Hematopoietic multipotent progenitor cell treated with erythropoietin and hydrocortisone succinate and interleukin-3 and kit ligand, for 4 days (in vitro differentiated cells): ENCODE results near the gene KRT7.
A peak's percentile ranks its signal among the peaks of the same experiment; 100 is the strongest.

Source experiments
- DNase-seq: peaks from one replicate; pipeline ENCODE4 v3.0.0-alpha.2; 2015

Gene KRT7

DNA sequence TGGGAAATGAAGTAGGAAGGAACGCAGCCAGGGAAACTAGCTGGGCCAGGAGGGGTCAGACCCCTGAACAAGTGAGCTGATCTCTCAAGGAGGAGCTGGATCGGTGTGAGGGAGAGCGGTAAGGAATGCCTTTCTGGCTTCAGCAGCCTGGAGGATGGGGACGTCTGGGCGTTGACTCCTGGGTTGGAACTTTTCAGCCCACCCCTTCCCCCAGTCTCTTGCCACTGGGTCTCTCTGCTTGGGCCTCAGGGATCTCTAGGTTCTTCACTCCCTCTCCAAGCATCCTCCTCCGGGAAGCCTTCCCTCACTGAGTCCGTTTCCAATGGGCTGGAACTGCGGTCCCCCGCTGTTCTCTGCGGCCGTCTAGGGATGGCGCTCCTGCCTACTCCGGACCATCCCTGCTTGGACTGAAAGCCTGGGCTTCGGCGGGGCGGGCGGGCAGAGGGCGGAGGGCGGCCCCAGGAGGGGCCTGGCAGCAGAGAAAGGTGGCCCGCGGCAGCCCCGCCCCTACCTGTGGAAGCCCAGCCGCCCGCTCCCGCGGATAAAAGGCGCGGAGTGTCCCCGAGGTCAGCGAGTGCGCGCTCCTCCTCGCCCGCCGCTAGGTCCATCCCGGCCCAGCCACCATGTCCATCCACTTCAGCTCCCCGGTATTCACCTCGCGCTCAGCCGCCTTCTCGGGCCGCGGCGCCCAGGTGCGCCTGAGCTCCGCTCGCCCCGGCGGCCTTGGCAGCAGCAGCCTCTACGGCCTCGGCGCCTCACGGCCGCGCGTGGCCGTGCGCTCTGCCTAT lies at the start of gene KRT7:
KRT7 (plus strand) TSS at position 570 of the 788 bp plus-strand sequence; CDS start at position 624, 54 bp downstream.
- no peak for DNase-seq

GRCh38 chr12:52183544-52183910 lies 49.5 kb upstream of the KRT7 start:
- DNase-seq, result no peak

DNA sequence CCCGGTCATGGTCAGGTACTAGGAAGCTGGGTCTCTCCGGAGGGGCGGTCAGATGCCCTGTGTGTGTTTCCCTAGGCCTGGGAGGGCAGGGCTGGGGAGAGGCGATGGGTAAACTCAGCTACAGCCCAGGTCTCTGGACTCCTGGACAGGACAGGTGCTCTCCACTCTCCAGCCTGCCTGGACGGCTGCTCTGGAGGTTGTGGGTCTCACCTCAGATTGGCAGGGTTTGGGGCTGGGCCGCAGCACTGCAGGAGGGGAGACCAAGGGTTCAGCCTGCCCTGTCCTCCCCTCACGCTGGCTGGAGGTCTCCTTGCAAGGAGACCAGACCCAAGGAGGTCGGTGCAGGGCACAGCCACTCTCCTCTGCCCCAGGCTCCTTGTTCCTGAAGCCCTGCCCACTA lies 49.1 kb upstream of the KRT7 start:
- no peak for DNase-seq

GRCh38 chr12:52184813-52185212 lies 48.2 kb upstream of the KRT7 start:
- peak; percentile 11 for DNase-seq

- DNase-seq, result no peak
Measured at GRCh38 chr12:52185400-52185967, 47.6 kb upstream of the KRT7 start.

DNA sequence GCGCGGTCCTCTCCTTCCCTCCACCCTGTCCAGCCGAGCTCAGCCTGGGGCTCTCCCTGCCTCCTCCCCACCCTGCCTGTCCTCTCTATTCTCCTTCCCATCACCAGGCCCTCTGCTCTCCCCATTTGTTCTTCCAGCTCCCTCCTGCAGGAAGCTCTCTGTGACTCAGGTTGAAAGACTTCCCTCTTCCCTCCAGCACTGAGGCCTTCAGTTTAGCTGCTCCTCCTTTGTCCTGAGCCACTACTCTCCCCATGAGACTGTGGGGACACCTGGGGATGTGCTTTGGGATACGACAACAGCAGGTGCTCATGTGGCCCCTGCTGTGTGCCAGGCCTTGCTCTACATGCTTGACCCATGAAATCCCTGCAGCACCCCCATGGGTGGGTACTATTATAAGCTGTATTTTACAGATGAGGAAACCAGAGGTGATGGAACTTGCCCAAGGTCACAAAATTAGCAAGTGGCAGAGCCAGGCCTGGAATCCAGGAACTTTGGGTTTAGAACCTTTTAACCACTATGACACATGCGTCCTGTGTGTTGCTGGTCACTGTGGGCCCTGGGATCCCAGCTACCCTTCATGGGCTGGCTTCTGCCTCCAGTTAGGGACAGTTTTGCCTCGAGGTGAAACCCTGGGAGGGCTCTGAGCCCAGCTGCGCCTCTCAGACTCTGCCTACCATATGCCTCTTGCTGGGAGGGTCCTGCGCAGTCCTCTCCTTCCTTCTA lies 46.8 kb upstream of the KRT7 start:
- no peak for DNase-seq

- DNase-seq, result no peak
Measured at GRCh38 chr12:52187206-52187605, 45.8 kb upstream of the KRT7 start.

GRCh38 chr12:52187640-52188039 lies 45.4 kb upstream of the KRT7 start:
- no peak for DNase-seq

DNA sequence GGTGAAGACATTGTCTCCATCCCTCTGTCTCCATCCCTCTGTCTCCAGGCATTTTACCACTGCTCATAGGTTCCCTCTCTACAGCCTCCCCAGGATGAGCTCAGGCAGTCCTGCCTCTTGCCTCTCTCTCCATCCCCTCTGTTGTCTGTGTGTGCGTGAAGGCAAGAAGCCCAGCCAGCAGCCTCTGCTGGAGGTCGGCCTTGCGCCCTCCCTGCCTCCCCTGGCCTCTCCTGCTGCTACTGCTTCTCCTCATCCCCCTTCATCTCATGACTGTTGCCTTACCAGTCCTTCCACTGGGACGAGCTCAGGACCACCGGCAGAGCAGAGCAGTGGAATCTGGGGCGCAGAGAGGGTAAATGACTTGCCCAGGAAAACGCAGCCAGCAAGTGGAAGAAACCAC lies 44.4 kb upstream of the KRT7 start:
- DNase-seq, result no peak

GRCh38 chr12:52189376-52190174 lies 43.5 kb upstream of the KRT7 start:
- peak; percentile 11 for DNase-seq

DNA sequence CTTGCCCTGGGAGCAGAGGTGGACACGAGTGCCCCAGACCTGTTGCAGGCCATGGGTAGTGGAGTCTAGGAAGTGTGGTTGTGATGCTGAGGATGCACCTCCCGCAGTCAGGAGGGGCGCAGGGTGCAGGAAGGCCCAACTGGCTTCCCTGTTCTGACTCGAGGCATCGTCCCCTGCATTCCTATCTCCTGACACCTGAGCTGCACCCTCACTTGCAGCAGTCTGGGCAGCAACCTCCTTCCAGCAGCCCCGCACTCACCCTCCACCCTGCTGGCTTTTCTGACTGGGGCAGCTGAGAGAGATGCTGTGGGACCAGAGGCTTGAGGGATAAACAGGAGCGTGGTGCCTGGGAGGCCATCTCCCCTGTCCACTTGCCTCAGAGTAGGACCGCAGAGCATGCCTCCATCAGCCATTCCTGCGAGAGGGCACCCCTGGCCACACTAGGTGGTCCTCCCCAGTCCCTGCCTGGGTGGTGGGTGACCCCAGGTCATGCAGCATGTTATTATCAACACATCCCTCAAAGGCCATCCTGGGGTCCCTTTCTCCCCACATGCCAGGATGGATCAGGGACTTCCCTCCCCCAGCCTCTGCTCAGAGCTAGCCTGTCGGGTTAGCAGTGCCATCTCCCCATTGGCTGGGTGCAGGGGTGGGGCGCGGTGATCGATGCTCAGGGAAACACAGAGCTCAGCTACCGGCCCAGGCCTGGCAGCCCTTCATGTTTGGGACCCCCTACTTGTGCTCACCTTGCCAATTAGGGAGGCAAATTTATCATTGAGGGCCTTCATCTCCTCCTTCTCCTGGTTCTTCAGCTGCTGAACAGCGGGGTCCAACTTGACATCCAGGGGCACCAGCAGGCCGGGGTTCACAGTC lies 41.9 kb upstream of the KRT7 start:
- DNase-seq, result no peak

GRCh38 chr12:52191841-52192791 lies 40.9 kb upstream of the KRT7 start, which contains the start of gene KRT80:
Gene KRT80, minus strand, starts transcription at chr12:52192014. Its CDS starts 112 bp downstream, at chr12:52191902.
- DNase-seq, result peak; percentile 92

- DNase-seq, result no peak
Measured at GRCh38 chr12:52193532-52193931, 39.5 kb upstream of the KRT7 start.

DNA sequence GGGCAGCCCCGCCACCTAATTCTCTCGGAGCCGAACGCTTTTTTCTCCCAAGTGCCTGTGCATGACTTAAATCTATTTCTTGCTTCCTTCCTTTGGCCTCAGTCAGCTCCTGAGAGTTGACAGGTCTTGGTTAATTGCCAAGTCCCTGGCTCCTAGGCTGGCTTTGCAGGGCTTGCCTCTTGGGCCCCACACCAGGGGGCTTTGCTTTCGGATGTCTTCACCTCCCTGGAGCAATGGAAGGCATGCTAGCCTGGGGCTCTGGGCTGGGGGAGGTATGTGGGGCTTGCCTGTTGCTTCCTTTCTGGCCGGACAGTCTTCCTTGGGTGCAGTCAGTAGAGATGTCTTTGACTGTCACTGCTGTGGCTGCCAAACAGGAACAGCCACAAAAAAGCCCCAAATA lies 39.1 kb upstream of the KRT7 start:
- DNase-seq, result peak; percentile 27

- no peak for DNase-seq
Measured at GRCh38 chr12:52195065-52195730, 37.8 kb upstream of the KRT7 start.

- peak; percentile 67 for DNase-seq
Measured at GRCh38 chr12:52197371-52198231, 35.4 kb upstream of the KRT7 start.

DNA sequence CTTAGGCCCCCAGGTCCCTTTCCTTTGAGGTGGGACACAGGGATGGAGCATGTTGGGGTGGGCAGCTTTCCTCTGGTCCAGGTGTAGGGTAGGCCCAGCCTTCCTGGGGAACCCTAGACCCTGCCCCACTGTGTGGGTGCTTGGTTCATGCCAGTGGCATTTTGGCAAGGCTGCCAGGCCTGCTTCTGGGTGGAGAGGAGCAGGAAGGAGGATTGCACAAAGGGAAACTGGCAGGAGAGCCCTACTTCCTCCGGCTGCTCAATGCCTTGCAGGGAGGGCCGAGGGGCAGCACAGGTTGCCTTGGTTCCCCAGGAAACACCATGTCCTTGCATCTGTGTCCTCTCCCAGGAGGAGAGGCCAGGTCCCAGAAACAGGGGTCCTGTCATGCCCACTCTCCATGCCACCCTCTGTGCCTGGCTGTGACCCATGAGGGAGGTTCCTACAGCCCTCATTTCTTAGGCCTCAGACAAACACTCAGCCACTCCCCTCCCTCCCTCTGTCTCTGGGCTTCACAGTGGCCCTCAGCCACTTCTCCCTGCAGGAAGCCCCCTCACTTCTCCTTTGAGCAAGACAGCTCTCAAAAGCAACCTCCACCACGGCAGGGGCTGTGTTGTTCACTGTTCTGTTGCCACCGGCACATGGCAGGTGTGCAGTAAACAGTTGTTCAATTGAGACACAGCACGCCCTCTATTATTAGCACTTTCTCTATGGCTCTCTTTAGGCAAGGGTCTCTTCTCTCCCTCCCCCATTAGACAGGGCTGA lies 34.4 kb upstream of the KRT7 start:
- DNase-seq, result peak; percentile 65

GRCh38 chr12:52199294-52199919 lies 33.6 kb upstream of the KRT7 start:
- DNase-seq, result no peak
